Measurements from ENCODE around the gene FIGNL2.

- TF ChIP-seq CTCF (IDR thresholded peaks at IDR 0.05) (no peak), ESRRA (IDR thresholded peaks at IDR 0.05; ENCODE audit: borderline replicate concordance, low read length) (no peak), POLR2A (IDR thresholded peaks at IDR 0.05; ENCODE audit: low read length) (no peak), KDM5A (IDR thresholded peaks at IDR 0.05) (no peak), EHF (CRISPR knock-in tag; IDR thresholded peaks at IDR 0.05) (no peak), RAD21 (conservative IDR thresholded peaks at IDR 0.05 in 1 of 2, IDR thresholded peaks at IDR 0.05 in 1 of 2) (no peak), BHLHE40 (IDR thresholded peaks at IDR 0.05; ENCODE audit: low read depth, low read length) (no peak), ZFP36 (IDR thresholded peaks at IDR 0.05; ENCODE audit: borderline replicate concordance, partially characterized antibody) (no peak), CEBPB (IDR thresholded peaks at IDR 0.05) (no peak)
These were observed 21.0 kb upstream of the FIGNL2 start for GRCh38 chr12:51869496-51869865.

Measured in A549 (cell line).